NCI-H2196 (cell line): ENCODE results near the gene KCTD14.
A peak's percentile ranks its signal among the peaks of the same experiment; 100 is the strongest.
"Not testable (repeated sequence)": the region's sequence is repeated elsewhere in the genome, so short reads cannot be mapped to it uniquely, and the experiment has no call there.

ENCODE experiments used
- DNase-seq: peaks from one replicate; lab custom pipeline; 2025; ENCODE audit not compliant: unreplicated experiment; lab: John Stamatoyannopoulos, UW

Gene KCTD14

DNA sequence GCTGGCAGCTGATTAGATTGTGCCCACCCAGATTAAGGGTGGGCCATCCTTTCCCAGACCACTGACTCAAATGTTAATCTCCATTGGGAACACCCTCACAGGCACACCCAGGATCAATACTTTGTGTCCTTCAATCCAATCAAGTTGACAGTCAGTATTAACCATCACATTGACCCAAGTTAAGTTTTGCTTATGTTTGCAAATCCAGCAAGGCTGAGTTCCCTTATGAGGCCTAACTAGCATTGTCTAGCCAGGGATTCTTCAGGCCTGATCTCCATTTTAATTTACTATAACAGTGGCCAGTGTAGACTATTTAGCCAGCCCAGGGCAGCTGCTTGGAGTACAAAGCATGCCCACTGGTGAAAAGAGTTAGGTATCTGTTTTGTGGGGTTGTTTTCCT lies 2.3 kb upstream of the KCTD14 start:
- DNase-seq: no peak

- no peak for DNase-seq
Measured at GRCh38 chr11:78023426-78023825, 350 bp upstream of the KCTD14 start.

- DNase-seq: no peak
Measured at GRCh38 chr11:78021611-78022010, 1.5 kb downstream of the KCTD14 start.

GRCh38 chr11:78020246-78020645 lies 2.8 kb downstream of the KCTD14 start:
- no peak for DNase-seq

GRCh38 chr11:78019808-78020207 lies 3.3 kb downstream of the KCTD14 start:
- no peak for DNase-seq

GRCh38 chr11:78015878-78016277 lies 7.2 kb downstream of the KCTD14 start:
- no peak for DNase-seq

DNA sequence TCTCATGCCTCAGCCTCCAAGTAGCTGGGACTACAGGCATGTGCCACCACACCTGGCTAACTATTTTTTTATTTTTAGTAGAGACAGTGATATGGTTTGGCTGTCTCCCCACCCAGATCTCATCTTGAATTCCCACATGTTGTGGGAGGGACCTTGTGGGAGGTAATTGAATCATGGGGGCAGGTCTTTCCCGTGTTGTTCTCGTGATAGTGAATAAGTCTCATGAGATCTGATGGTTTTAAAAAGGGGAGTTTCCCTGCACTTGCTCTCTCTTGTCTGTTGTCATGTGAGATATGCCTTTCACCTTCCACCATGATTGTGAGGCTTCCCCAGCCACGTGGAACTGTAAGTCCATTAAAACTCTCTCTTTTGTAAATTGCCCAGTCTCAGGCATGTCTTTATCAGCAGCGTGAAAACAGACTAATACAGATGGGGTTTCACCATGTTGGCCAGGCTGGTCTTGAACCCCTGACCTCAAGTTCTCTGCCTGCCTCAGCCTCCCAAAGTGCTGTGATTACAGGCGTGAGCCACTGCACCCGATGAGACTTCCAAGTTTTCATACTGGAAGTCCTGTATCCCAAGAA lies 8.0 kb downstream of the KCTD14 start:
- DNase-seq: not testable (repeated sequence)

- DNase-seq: no peak
Measured at GRCh38 chr11:78011301-78011700, 11.8 kb downstream of the KCTD14 start.

GRCh38 chr11:78010755-78011154 lies 12.3 kb downstream of the KCTD14 start:
- no peak for DNase-seq

- no peak for DNase-seq
Measured at GRCh38 chr11:78010304-78010703, 12.8 kb downstream of the KCTD14 start.

DNA sequence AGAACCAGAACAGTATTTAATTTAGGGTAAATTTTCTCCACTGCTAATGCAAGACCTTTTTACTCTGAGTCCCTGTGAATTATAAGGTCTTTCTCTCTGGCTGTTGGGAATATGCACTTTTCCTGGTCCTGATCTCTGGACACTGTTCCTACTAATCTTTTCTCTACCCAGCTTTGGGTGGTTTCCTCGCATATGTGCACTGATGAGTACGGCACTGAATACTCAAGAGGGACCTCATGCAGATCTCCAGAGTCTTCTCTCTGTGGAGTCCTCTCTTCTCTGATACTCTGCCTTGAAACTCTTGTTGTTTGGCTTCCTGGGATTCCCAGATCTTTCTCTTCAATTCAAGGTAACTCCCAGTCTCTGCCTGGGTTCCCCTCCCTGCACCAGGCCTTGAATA lies 14.0 kb downstream of the KCTD14 start:
- no peak for DNase-seq

DNA sequence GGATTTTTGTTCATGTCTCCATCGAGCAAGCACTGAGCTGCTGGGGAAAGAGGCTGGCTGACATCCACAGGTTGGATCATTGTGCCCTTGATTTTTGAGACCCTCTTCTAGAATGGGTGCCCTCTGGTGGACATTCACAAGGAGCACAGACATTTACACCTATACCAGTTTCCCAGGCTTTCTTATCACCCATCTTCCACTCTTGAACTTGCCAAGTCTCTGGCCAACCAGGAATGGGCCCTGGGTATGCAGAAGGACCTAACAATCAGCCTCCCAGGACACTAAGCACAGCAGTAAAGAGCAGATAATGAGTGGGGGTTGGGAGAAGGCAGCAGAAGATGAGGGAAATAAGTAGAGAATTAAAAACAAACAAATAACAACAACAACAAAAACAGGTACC lies 22.9 kb downstream of the KCTD14 start:
- DNase-seq: peak; percentile 74

- DNase-seq: peak; percentile 16
Measured at GRCh38 chr11:77999446-78000030, 23.5 kb downstream of the KCTD14 start.

- peak; percentile 99 for DNase-seq
Measured at GRCh38 chr11:77994434-77995362, 28.4 kb downstream of the KCTD14 start, which contains the start of gene INTS4. Gene INTS4 (minus strand): TSS chr11:77994668. CDS start chr11:77994643, 25 bp downstream.

GRCh38 chr11:77993902-77994301 lies 29.2 kb downstream of the KCTD14 start:
- no peak for DNase-seq

DNA sequence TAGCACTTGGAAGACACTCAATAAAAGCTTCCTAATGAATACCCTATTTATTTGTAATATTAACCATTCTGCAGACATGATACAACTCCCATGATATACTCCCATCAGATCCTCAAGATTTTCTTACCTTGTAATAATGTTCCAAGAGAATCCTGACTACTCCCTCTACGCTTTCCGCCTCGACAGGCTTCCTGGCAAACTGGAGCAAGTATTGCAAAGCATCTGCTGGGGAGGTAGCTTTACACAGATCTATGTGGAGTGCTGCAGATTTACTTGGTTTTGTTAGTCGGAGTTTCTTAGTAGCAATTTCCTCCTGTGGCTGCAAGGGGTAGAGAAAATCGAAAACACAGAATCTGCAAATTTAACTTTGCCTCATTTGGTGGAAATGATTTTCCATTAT lies 32.1 kb downstream of the KCTD14 start:
- DNase-seq: no peak

DNA sequence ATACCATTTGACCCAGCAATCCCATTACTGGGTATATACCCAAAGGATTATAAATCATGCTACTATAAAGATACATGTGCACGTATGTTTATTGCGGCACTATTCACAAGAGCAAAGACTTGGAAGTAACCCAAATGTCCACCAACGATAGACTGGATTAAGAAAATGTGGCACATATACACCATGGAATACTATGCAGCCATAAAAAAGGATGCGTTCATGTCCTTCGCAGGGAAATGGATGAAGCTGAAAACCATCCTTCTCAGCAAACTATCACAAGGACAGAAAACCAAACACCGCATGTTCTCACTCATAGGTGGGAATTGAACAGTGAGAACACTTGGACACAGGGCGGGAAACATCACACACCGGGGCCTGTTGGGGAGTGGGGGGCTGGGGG lies 36.6 kb downstream of the KCTD14 start:
- DNase-seq: not testable (repeated sequence)

GRCh38 chr11:77981346-77981947 lies 41.6 kb downstream of the KCTD14 start:
- DNase-seq: no peak

- DNase-seq: no peak
Measured at GRCh38 chr11:77968337-77968736, 54.7 kb downstream of the KCTD14 start.

DNA sequence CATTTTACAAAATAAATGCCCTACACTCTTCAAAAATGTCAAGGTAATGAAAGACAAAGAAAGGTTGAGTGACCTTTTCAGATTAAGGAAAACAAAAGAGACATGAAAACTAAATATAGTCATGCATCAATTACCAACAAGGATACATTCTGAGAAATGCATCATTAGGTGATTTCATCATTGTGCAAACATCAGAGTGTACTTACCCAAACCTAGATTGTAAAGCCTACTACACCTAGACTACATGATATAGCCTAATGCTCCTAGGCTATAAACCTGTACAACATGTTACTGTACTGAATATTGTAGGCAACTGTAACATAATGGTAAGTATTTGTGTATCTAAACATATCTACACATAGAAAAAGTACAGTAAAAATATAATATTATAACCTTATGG lies 55.3 kb downstream of the KCTD14 start:
- no peak for DNase-seq

DNA sequence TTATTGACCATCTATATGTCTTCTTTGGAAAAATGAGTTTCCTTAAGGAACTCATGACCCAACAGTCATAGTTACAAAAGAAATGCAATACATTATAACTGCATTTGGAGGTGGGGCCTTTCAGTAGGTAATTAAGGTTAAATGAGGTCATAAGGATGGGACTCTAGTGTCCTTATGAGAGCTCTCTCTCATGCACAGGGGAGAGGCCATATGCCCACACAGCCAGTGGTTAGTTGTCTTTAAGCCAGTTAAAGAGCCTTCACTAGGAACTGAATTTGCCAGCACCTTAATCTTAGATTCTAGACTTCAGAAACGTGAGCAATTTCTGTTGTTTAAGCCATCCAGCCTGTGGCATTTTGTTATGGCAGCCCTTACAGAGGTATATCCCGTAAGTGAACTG lies 56.0 kb downstream of the KCTD14 start:
- DNase-seq: no peak

DNA sequence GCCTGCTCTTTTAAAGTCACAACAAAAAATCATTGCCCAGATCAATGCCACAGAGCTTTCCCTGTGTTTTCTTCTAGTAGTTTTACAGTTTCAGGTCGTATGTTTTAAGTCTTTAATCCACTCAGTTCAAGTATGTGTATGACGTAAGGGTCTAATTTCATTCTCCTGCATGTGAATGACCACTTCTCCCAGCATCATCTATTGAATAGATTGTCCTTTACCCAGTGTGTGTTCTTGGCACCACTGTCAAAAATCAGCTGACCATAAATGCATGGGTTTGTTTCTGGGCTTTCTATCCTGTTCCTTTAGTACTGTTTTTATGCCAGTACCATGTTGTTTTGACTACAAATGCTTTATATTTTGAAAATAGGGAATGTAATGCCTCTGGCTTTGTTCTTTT lies 56.7 kb downstream of the KCTD14 start:
- DNase-seq: no peak
